H1 (cell line): Measurements from ENCODE around the gene PLB1.

Experiments used
- ATF3 ChIP-seq: IDR thresholded peaks from 2 replicates; pipeline ENCODE4 v1.6.1; 2011; ENCODE audit warnings: low read depth, mild to moderate bottlenecking, low read length; ENCODE audit not compliant: insufficient read depth
- CBX5 ChIP-seq: fragments of 300-800, 300-1000 bp; sonication (generic); IDR thresholded peaks from 2 replicates; pipeline ENCODE4 v1.7.1; 2016; ENCODE audit warnings: antibody characterized with exemption, low read length, low read depth
- CTCF ChIP-seq, 3 experiments: IDR thresholded peaks; 1 replicate in 2 of 3; 2 replicates in 1 of 3; pipeline versions ENCODE4 v1.5.1 to v1.6.1; 2011; ENCODE audit warnings: low read length in 3 of 3, mild to moderate bottlenecking in 3 of 3, inconsistent platforms in 2 of 3, low read depth in 1 of 3, moderate library complexity in 1 of 3; ENCODE audit not compliant: insufficient read depth in 1 of 3; ENCODE audit errors: control extremely low read depth in 1 of 3
- GABPA ChIP-seq: IDR thresholded peaks from 2 replicates; pipeline ENCODE4 v1.6.1; 2011; ENCODE audit warnings: mild to moderate bottlenecking, low read length, moderate library complexity, borderline replicate concordance; ENCODE audit not compliant: insufficient read depth
- HDAC2 ChIP-seq, 2 experiments: fragments of 300-600 bp in 1 of 2; sonication (generic) in 1 of 2; IDR thresholded peaks; 2 replicates each; pipeline ENCODE4 v1.6.1; 2011 to 2012; ENCODE audit warnings: low read depth in 2 of 2, low read length in 2 of 2, mild to moderate bottlenecking in 2 of 2, moderate library complexity in 2 of 2, borderline replicate concordance in 1 of 2, inconsistent platforms in 1 of 2
- MAX ChIP-seq: IDR thresholded peaks from 2 replicates; pipeline ENCODE4 v1.6.1; 2012; ENCODE audit warnings: inconsistent platforms
- NRF1 ChIP-seq: IDR thresholded peaks from 2 replicates; pipeline ENCODE4 v1.6.1; 2011; ENCODE audit warnings: mild to moderate bottlenecking, low read depth, low read length, improper control_type of control experiment
- POLR2A ChIP-seq, 2 experiments: IDR thresholded peaks; 1 replicate in 1 of 2; 2 replicates in 1 of 2; pipeline ENCODE4 v1.6.1; 2011; ENCODE audit warnings: low read depth in 2 of 2, low read length in 2 of 2, mild to moderate bottlenecking in 2 of 2; ENCODE audit errors: control extremely low read depth in 1 of 2
- SP1 ChIP-seq: IDR thresholded peaks from 2 replicates; pipeline ENCODE4 v1.6.1; 2011; ENCODE audit warnings: low read depth, low read length
- SUZ12 ChIP-seq: fragments of 200-600 bp; sonication (generic); IDR thresholded peaks from 2 replicates; pipeline ENCODE4 v1.6.1; 2012; ENCODE audit warnings: mild to moderate bottlenecking, inconsistent platforms, low read length, moderate library complexity, mixed read lengths
- TAF1 ChIP-seq: IDR thresholded peaks from 2 replicates; pipeline ENCODE4 v1.6.1; 2011; ENCODE audit warnings: mild to moderate bottlenecking, low read depth, low read length
- TEAD4 ChIP-seq: IDR thresholded peaks from 2 replicates; pipeline ENCODE4 v1.6.1; 2012; ENCODE audit warnings: low read depth, low read length, inconsistent platforms, mixed read lengths
- USF2 ChIP-seq: IDR thresholded peaks from 2 replicates; pipeline ENCODE4 v1.6.1; 2011; ENCODE audit warnings: low read length, improper control_type of control experiment

- TF ChIP-seq CTCF (IDR thresholded peaks at IDR 0.05; ENCODE audit: control extremely low read depth in 1 of 3, insufficient read depth in 1 of 3, low read depth in 1 of 3, low read length in 3 of 3): no peak
- TF ChIP-seq SP1: no peak
- TF ChIP-seq NRF1: no peak
- TF ChIP-seq MAX: no peak
- no peak for TF ChIP-seq GABPA
- TF ChIP-seq ATF3: no peak
- no peak for TF ChIP-seq SUZ12
- TF ChIP-seq POLR2A (IDR thresholded peaks at IDR 0.05; ENCODE audit: control extremely low read depth in 1 of 2, low read depth in 2 of 2, low read length in 2 of 2): no peak
- TF ChIP-seq TEAD4: no peak
- TF ChIP-seq USF2: no peak
- TF ChIP-seq CBX5: no peak
- no peak for TF ChIP-seq HDAC2 (IDR thresholded peaks at IDR 0.05; ENCODE audit: borderline replicate concordance in 1 of 2, low read depth in 2 of 2, low read length in 2 of 2)
- no peak for TF ChIP-seq TAF1
These were observed 49.2 kb downstream of the PLB1 start for GRCh38 chr2:28544922-28545589.
